Tibial artery (tissue), 4 donors: ENCODE results near the gene ANKRD24.

ENCODE experiments used
- DNase-seq, 2 donors: peaks; one replicate each; pipeline ENCODE4 v3.0.0-alpha.2; 2019
- H3K27ac ChIP-seq, 2 donors: fragments of 200-600 bp; sonication (generic) in 1 of 2; 1 replicate in 1 of 2; 2 replicates in 1 of 2; pipeline ENCODE4 v1.5.1; 2018 to 2019; ENCODE audit warnings: mild to moderate bottlenecking in 1 of 2
- H3K27me3 ChIP-seq, 2 donors: fragments of 200-600 bp; sonication (generic) in 1 of 2; one replicate each; pipeline versions ENCODE4 v1.5.1 to v1.6.0; 2016 to 2019
- H3K36me3 ChIP-seq, 3 donors: fragments of 200-600 bp; sonication (generic) in 2 of 3; one replicate each; pipeline ENCODE4 v1.5.1; 2016 to 2019; ENCODE audit warnings: mild to moderate bottlenecking in 2 of 3
- H3K4me1 ChIP-seq, 4 donors: fragments of 200-600 bp; sonication (generic) in 2 of 4; 1 replicate in 3 of 4; 2 replicates in 1 of 4; pipeline ENCODE4 v1.5.1; 2016 to 2019
- H3K4me3 ChIP-seq, 2 donors: fragments of 200-600 bp; sonication (generic) in 1 of 2; 1 replicate in 1 of 2; 2 replicates in 1 of 2; pipeline ENCODE4 v1.5.1; 2018 to 2019; ENCODE audit warnings: mild to moderate bottlenecking in 2 of 2
- H3K9me3 ChIP-seq, 3 donors: fragments of 200-600 bp; sonication (generic) in 1 of 3; one replicate each; pipeline ENCODE4 v1.5.1; 2016 to 2019
- intact Hi-C: fragments of 100-400 bp; cut with DNase I; formaldehyde crosslinking; loops from one replicate; pipeline ENCODE4 v1.15.0; 2023; ENCODE audit warnings: low total_unique reads
- TF ChIP-seq, protein P1 (sequence below), 2 experiments: fragments of 200-600 bp in 1 of 2; fragments of 450-650 bp in 1 of 2; IDR thresholded peaks; one replicate each; pipeline ENCODE4 v1.5.1; 2017 to 2019; ENCODE audit warnings: antibody characterized with exemption in 2 of 2, mild to moderate bottlenecking in 1 of 2, moderate library complexity in 1 of 2

ANKRD24 gene

DNA sequence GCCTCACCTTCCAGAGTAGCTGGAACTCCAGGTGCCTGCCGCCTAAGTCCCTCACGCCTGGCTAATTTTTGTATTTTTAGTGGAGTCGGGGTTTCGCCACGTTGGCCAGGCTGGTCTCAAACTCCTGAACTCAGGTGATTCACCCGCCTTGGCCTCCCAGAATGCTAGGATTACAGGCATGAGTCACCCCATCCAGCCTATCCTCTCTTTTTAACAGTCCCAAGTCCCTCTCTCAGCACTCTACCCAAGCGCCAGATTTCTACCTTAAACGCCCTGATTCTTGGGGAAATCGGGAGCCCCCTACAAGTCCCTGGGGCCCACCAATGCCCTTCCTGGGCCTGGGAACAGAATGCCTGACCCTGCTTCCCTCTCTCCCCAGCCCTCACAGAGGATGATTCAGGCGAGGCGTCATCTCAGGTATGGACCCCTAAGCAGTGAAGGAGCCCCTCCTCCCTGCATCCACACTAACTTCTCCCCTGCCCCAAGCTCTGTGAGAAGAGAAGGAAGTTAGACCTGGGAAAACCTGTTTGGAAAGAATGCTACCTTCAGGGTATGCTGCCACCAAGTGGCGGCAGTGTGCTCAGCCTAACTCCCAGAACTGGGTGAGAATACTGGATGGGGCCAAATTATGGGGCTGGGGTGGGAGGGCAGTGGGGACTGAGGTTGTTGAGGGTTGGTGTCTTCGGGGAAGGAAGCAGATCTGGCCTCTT is 26.1 kb downstream of the ANKRD24 start:
- Histone ChIP-seq H3K4me1 (peaks cover 0 to 6% (median 2%) of the 10 kb centered on the region in 4 donors), H3K27me3 (peaks cover 0 to 48% of the 10 kb centered on the region in 2 donors), H3K4me3 (no peak overlapping the region), H3K9me3 (no peaks in the 10 kb centered on the region), H3K27ac (no peak overlapping the region), H3K36me3 (no peaks in the 10 kb centered on the region)
- no peak for DNase-seq
- intact Hi-C loops = no loop called here
- TF ChIP-seq, protein P1, sequence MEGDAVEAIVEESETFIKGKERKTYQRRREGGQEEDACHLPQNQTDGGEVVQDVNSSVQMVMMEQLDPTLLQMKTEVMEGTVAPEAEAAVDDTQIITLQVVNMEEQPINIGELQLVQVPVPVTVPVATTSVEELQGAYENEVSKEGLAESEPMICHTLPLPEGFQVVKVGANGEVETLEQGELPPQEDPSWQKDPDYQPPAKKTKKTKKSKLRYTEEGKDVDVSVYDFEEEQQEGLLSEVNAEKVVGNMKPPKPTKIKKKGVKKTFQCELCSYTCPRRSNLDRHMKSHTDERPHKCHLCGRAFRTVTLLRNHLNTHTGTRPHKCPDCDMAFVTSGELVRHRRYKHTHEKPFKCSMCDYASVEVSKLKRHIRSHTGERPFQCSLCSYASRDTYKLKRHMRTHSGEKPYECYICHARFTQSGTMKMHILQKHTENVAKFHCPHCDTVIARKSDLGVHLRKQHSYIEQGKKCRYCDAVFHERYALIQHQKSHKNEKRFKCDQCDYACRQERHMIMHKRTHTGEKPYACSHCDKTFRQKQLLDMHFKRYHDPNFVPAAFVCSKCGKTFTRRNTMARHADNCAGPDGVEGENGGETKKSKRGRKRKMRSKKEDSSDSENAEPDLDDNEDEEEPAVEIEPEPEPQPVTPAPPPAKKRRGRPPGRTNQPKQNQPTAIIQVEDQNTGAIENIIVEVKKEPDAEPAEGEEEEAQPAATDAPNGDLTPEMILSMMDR (IDR thresholded peaks at IDR 0.05) = no peak

DNA sequence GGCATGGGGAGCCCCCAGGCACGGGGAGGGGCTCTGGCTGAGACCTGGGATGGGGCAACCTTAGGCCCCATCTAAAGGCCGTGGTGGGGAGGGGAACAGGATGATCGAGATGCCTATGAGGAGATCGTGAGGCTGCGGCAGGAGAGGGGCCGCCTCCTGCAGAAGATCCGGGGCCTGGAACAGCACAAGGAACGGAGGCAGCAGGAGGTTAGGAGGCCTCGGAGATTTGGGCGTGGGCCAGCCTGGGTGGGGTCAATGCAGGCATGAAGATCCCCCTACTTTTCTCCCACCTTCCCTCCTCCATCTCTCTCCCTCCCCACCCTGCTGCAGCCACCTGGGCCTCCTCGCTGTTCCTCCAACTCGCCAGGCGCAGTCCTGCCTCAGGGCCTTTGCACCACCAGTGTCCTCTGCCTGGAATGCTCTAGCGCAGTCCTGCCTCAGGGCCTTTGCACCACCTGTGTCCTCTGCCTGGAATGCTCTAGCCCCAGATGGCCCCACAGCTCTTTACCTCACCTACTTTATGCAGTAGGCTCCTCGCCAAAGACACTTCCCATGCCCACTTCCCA is 27.8 kb downstream of the ANKRD24 start:
- intact Hi-C loops = no loop called here
- Histone ChIP-seq H3K4me3 (no peak overlapping the region), H3K27ac (no peak overlapping the region), H3K27me3 (peaks cover 0 to 48% of the 10 kb centered on the region in 2 donors), H3K4me1 (no peaks in the 10 kb centered on the region), H3K9me3 (no peaks in the 10 kb centered on the region), H3K36me3 (no peaks in the 10 kb centered on the region)
- TF ChIP-seq, protein P1 (IDR thresholded peaks at IDR 0.05) = no peak
- no peak for DNase-seq

GRCh38 chr19:4213116-4213515 is 30.6 kb downstream of the ANKRD24 start:
- no peak overlapping the region for H3K27ac ChIP-seq
- TF ChIP-seq, protein P1 (IDR thresholded peaks at IDR 0.05) = no peak
- intact Hi-C loops = no loop called here
- H3K4me3 ChIP-seq = no peak overlapping the region
- DNase-seq = no peak
- no peaks in the 10 kb centered on the region for H3K9me3 ChIP-seq
- peaks cover 0 to 33% of the 10 kb centered on the region in 2 donors for H3K27me3 ChIP-seq
- H3K4me1 ChIP-seq = no peaks in the 10 kb centered on the region
- H3K36me3 ChIP-seq = no peaks in the 10 kb centered on the region

- intact Hi-C loops = no loop called here
- H3K27me3 ChIP-seq = peaks cover 0 to 14% of the 10 kb centered on the region in 2 donors
- H3K9me3 ChIP-seq = no peaks in the 10 kb centered on the region
- no peak for DNase-seq
- TF ChIP-seq, protein P1 (IDR thresholded peaks at IDR 0.05) = no peak
- no peak overlapping the region for H3K4me3 ChIP-seq
- no peaks in the 10 kb centered on the region for H3K36me3 ChIP-seq
- no peak overlapping the region for H3K27ac ChIP-seq
- H3K4me1 ChIP-seq = no peaks in the 10 kb centered on the region
These were observed 33.3 kb downstream of the ANKRD24 start for GRCh38 chr19:4215807-4216206.

DNA sequence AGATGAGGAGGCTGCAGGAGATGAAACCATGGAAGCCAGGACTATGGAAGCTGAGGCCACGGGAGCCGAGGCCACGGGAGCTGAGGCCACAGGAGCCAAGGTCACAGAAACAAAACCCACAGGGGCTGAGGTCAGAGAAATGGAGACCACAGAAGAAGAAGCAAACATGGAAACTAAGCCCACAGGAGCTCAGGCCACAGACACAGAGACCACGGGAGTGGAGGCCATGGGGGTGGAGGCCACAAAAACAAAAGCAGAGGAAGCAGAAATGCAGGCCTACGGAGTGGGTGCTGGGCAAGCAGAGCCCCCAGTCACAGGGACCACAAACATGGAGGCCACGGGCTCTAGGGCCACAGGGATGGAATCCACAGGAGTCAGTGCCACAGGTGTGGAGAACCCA is 34.4 kb downstream of the ANKRD24 start:
- intact Hi-C loops = no loop called here
- H3K27me3 ChIP-seq = peaks cover 0 to 8% of the 10 kb centered on the region in 2 donors
- H3K4me1 ChIP-seq = no peaks in the 10 kb centered on the region
- TF ChIP-seq, protein P1 (IDR thresholded peaks at IDR 0.05) = no peak
- no peak for DNase-seq
- H3K27ac ChIP-seq = no peak overlapping the region
- no peak overlapping the region for H3K4me3 ChIP-seq
- H3K9me3 ChIP-seq = no peaks in the 10 kb centered on the region
- H3K36me3 ChIP-seq = no peaks in the 10 kb centered on the region
